CD4-positive, alpha-beta T cell treated with Interleukin-15 for 1 hour (primary cell): Measurements from ENCODE around the gene AKR1B1.
"Not testable (repeated sequence)": the region's sequence is repeated elsewhere in the genome, so short reads cannot be mapped to it uniquely, and the experiment has no call there.

ENCODE experiments used
- DNase-seq: peaks from one replicate; pipeline ENCODE4 v3.0.0-alpha.2; 2020

The AKR1B1 gene

GRCh38 chr7:134458806-134459698 is at the start of gene AKR1B1:
Gene AKR1B1 (minus strand): TSS chr7:134459100. CDS start chr7:134459062, 38 bp downstream.
- peak; percentile 92 for DNase-seq

DNA sequence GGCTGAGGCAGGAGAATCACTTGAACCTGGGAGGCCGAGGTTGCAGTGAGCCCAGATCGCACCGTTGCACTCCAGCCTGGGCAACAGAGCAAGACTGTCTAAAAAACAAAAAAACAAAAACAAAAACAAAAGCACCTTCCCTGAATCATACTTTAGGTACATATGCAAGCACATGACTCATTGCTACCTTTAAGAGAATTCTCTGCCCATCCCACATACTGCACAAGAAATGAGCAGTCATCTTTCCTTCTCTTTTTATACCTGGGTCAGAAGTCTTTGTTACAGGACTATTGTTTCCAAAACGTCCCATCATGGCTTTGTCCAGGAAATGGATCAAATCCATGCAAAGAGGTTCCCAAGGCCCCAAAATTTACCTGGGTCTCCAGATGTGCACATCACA is 47.0 kb upstream of the AKR1B1 start:
- no peak for DNase-seq

- no peak for DNase-seq
These were observed 45.8 kb upstream of the AKR1B1 start for GRCh38 chr7:134504660-134505164.

GRCh38 chr7:134502463-134503371 is 43.8 kb upstream of the AKR1B1 start:
- no peak for DNase-seq

GRCh38 chr7:134500982-134501381 is 42.1 kb upstream of the AKR1B1 start:
- DNase-seq, result no peak

- no peak for DNase-seq
These were observed 41.5 kb upstream of the AKR1B1 start for GRCh38 chr7:134500406-134500805.

DNA sequence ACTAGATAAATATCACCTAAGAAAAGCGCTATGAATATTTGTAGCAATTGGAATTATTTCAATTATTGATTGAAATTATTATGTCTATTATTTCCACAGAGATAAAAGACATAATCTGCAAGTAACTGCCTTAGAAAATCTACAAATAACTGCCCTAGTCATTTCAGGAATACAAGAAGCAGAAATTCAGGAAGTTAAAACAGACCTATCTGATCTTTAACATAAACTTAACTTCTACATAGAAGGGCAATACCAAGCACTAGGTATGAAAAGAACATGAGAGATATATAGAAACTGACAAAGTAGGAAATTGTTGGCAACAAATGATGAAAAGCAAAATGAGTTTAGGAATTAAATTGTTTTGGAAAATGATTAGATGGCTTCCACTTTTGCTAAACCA is 36.6 kb upstream of the AKR1B1 start:
- DNase-seq, result no peak

DNA sequence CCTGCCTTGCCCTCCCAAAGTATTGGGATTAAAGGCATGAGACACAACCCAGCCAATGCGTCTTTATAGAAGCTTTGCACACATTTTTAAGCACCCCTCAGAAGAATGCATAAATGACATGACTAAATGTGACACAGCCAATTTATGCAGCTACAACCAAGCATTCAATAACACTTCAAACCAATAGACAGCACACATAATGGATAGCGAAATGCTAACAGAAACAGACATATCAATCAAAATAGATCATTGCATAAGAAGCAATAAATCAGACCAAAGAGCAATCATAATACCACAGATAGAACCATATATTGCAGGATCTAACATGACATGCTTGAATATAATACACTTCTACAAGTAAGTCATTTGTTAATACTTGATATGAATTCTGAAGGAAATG is 34.2 kb upstream of the AKR1B1 start:
- DNase-seq, result no peak

GRCh38 chr7:134487721-134488120 is 28.8 kb upstream of the AKR1B1 start:
- not testable (repeated sequence) for DNase-seq

GRCh38 chr7:134485203-134485602 is 26.3 kb upstream of the AKR1B1 start:
- DNase-seq, result no peak

GRCh38 chr7:134483296-134483695 is 24.4 kb upstream of the AKR1B1 start:
- no peak for DNase-seq

- DNase-seq, result no peak
These were observed 24.0 kb upstream of the AKR1B1 start for GRCh38 chr7:134482858-134483257.

GRCh38 chr7:134481167-134481566 is 22.3 kb upstream of the AKR1B1 start:
- DNase-seq, result no peak

GRCh38 chr7:134480730-134481129 is 21.8 kb upstream of the AKR1B1 start:
- DNase-seq, result no peak

DNA sequence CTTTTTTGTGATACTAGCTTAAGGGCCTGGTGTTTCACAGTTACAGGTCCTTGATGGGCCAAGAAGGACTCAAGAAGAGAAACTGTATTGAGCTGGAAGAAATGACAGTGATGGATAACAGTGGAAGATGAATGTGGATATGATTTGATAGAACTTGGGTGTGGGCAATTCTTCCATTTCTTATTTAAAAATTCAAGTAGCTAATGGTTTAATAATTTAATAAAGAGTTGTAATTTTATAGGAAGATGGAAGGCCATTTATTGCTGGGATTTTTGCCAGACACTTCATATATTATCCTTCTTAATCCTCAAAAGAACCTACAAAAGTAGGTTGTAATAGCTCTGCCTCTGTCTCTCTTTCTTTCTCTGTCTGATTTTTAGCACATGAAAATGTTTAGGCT is 21.3 kb upstream of the AKR1B1 start:
- DNase-seq, result no peak

DNA sequence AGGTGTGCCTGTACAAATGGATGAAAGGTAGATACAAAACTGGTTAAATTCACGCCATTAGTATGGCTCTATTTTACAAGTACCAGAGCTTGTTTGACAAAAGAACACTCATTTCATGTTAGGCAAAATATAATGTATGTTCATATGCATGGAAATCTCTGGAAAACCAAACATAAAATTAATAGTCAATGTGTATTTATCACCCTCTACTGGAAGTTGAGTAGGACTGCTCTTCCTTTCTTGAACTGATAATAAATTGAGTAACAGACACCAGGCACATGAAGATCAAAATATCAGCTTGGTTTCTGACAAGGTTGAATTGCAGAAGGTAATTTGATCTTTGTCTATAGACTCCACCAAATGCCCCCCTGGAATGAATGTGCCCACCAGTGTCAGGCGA is 19.8 kb upstream of the AKR1B1 start:
- no peak for DNase-seq

- DNase-seq, result no peak
These were observed 19.1 kb upstream of the AKR1B1 start for GRCh38 chr7:134477954-134478353.

GRCh38 chr7:134476044-134476443 is 17.1 kb upstream of the AKR1B1 start:
- no peak for DNase-seq

DNA sequence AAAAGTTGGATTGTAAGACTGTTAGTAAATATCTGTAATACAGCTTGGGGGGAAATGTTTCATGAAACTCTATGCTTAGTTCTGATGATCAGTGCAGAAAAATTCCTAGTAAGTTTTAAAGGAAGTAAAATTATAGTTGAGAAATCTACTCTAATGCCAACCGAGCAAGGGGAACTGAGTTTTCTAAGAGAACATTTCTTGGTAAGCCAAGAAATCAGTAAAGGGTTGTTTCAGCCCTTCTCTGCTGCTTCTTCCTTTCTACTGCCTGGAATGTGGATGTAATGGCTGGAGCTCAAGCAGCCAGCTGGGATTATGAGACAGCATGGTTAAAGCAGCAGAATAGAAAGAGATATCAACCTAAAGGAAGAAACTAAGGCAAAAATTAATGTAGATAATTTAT is 15.9 kb upstream of the AKR1B1 start:
- DNase-seq, result no peak

DNA sequence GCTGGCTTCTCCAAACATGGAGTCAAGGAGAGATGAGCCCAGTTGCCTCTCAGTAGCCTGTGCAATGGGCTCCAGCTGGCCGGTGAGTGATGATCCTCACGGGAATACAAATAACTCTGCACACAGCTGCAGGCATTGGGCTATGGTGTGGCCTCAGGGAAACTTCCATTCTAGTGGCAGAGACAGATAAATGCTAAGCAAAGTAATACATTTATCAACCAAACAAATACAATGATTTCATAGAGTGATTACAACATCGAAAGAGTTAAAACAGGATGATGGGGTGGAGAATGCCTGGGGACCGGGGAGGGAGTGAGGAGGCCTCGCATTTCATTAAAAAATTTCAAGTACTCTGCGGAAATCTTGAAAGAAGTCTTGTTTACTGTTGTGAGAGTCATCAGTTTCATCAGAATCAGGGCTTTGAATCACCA is 15.0 kb upstream of the AKR1B1 start:
- no peak for DNase-seq

DNA sequence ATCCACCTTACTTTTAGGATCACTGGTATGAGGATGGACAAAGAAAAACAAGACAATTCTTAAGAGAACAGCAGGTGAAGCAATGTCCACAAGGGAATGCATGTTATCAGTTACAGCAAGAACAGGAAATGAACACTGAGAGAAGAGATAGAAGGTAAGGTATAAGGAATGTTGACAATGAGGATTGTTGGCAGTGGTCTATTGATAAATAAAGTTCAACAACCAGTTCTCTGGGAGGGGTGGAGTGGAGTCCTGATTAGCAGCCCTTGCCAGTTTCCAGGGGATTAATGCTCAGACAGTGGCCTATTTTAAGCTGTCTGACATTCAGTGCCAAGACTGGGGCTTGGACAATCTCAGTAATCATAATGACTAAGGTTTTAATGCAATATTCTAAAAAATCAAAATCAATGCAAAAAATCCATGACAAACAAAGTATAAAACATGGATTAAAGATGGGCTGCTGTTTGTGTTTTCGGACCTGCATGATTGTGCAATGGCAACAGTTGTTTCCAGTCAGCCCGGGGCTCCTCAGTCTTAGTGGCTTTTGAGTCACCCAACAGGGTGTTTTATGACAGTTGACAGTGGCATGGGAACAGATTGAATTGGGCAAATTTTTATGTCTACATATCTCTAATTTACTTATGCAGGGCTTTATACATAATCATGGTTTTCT is 13.8 kb upstream of the AKR1B1 start:
- DNase-seq, result no peak

- DNase-seq, result no peak
These were observed 12.0 kb upstream of the AKR1B1 start for GRCh38 chr7:134470864-134471263.

GRCh38 chr7:134469622-134470021 is 10.7 kb upstream of the AKR1B1 start:
- no peak for DNase-seq
